Stimulated activated CD4-positive, alpha-beta T cell treated with anti-CD3 and anti-CD28 coated beads, Interleukin-4, amount 100 ng/mL, for 48 hours (primary cell): Measurements from ENCODE around the gene TMC3.
"Not testable (repeated sequence)": the region's sequence is repeated elsewhere in the genome, so short reads cannot be mapped to it uniquely, and the experiment has no call there.

Source experiments
- DNase-seq, 2 donors: peaks; one replicate each; pipeline ENCODE4 v3.0.0-alpha.2; 2020; ENCODE audit warnings: low read depth in 2 of 2

Gene TMC3

GRCh38 chr15:81384891-81385720, 11.1 kb upstream of the TMC3 start:
- no peak for DNase-seq

GRCh38 chr15:81381720-81382119, 7.7 kb upstream of the TMC3 start:
- DNase-seq = no peak

GRCh38 chr15:81380668-81381067, 6.7 kb upstream of the TMC3 start:
- DNase-seq = no peak

DNA sequence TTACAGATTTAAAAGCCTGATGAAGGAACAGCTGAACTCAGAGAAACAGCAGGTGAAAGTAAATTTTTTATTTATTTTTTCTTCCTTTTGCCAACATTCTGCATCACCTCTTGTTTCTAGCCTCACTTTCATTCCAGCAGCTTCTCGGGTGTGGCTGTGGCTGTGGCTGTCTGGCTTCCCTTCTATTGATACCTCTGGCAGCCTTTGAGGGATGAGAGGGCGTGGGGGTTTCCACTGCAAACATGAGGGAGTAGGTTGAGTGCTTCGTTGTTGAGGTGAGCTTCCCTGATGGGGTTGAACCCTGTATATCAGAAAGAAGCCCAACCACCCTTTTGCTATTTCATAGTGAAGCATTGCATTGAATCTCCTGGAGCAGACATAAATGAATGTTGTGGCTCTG, 6.2 kb upstream of the TMC3 start:
- DNase-seq = no peak

GRCh38 chr15:81379269-81379668, 5.3 kb upstream of the TMC3 start:
- no peak for DNase-seq

GRCh38 chr15:81378443-81378842, 4.4 kb upstream of the TMC3 start:
- no peak for DNase-seq

- DNase-seq = no peak
Measured at GRCh38 chr15:81377871-81378270, 3.9 kb upstream of the TMC3 start.

GRCh38 chr15:81376231-81376630, 2.2 kb upstream of the TMC3 start:
- DNase-seq = no peak

DNA sequence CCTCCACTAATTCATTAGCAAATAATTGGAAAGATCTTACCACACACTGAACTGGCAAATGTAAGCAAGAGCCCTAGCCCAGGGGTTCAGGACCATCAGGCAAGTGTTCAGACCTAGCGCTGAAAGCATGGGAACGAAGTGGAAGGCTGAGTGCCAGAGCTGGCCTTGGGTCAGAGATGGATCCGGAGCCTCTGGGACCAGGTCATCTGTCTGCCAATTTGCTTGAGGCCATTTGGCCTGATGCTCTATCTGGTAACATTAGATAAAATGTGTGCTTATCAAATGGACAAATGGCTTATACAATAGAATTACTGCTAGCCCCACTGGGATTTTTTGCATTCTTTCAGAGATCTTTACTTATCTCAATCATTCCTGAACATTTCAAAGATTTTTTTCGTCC, 1.4 kb upstream of the TMC3 start:
- no peak for DNase-seq

GRCh38 chr15:81373176-81373575, 837 bp downstream of the TMC3 start:
- DNase-seq = no peak

DNA sequence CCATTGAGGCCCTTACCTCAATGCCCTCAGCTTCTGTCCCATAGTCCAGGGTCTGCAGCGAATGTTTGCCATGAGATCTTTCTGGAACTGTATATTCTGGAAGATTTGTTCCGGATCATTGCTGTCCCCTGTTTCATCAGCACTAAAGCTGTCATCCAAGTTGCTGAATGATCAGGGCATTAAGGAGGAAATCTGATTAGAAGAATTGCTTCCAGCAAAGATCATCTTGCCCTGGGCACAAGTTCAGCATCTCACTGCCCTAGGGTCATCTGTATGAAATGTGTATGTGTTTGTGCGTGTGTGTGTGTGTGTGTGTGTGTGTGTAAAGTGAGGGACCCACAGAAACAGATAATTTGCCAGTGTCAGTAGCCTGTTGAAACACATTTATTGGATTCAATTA, 1.4 kb downstream of the TMC3 start:
- no peak for DNase-seq

- DNase-seq = no peak
Measured at GRCh38 chr15:81363718-81364500, 10.1 kb downstream of the TMC3 start.

DNA sequence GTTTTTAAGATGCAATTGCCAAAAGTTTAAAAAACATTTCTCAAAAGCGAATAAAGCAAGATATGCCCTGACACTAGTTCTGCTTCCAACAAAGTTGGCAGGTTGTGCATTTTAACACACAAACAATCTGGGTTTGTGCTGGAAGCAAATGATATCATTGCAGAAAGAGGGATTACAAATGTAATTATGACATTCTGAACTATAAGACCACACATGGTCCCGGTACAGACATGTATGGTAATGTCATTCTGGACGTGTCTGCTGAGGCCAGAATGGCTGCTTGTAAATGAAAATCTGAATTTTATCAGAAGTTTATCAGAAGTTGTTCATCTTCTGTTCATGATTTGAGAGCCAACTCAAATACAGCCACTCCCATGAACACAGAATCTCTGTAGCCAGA, 10.7 kb downstream of the TMC3 start:
- DNase-seq = no peak

- DNase-seq = no peak
Measured at GRCh38 chr15:81362790-81363189, 11.2 kb downstream of the TMC3 start.

DNA sequence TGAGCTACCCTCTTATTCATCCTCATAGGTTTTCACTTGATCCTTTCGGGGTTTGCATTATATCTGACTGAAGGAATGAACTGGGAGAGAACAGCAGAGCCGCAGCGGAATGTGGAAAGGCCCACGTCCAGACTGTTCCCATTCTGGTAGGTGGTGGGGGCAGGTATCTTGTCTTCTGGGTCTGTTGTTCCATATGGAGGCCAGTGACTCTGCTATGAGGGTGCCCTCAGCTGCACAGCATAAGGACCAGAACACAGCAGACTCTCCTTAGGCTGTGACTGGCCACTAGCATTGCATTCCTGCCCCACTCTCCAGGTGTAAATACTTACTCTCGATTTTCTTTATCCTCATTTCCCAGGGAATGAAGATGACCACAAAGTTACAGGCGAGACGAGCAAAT, 12.1 kb downstream of the TMC3 start:
- no peak for DNase-seq

DNA sequence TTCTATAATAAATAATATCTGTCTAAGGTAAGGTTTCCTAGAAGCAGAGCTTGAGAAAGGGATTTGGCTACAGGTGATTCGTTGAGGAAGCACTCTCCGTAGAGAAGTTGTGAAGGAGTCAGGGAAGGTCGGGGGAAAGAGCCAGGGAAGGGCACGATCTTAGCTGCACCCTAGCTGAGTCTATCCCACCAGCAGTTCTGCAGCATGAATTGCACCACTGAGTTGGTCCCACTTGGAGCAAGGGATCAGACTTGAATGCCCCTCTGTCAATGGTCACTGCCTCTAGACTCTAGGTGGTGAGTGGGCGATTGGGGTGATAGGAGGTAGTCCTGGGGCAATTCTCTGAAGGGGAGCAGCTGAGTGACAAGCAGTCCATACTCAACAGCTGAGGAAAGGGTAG, 13.5 kb downstream of the TMC3 start:
- DNase-seq = no peak

GRCh38 chr15:81358248-81358647, 15.8 kb downstream of the TMC3 start:
- DNase-seq = no peak

DNA sequence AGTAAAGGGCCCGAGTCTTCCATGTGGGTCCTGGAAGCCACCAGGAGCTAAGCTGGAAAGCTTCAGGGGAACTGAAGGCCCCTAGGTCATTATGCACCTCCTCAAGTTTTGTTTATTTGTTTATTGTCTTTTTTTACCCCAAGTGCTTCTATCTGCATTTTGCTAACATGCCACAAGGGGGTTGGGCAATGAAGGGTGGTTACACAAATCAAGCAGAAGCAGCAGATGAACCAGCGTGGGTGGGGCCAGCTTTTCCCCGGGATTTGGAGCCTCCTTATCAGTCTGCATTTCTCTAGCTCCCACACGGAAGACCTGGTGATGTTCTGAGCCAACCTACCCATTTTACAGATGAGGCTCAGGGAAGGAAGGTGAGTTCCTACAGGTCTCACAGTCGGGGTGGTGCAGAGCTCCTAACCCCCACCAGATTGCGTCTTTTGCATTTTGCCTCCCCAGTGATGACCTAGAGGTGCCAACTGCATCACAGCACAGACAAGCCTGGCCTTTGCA, 16.8 kb downstream of the TMC3 start:
- no peak for DNase-seq

DNA sequence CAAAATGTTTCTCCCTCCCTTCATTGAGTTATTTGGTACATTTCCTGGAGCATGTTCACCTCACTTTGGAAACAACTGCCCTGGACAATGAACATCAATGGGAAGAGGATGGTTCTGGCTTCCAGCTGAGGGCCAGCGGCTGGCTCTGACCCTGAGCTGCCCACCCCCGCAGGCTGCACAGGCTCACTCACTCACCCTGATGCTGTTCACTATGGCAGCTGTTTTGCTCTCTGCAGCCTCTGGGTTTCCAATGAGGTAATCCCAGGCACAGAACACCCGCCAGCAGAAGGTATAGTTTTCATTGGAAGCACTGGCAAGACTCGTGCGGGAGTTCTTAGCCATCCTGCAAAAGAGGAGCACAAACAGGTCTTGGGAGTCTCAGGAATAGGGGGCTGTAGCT, 17.8 kb downstream of the TMC3 start:
- no peak for DNase-seq

GRCh38 chr15:81351651-81352050, 22.4 kb downstream of the TMC3 start:
- DNase-seq = no peak

GRCh38 chr15:81349271-81349670, 24.7 kb downstream of the TMC3 start:
- DNase-seq = no peak

DNA sequence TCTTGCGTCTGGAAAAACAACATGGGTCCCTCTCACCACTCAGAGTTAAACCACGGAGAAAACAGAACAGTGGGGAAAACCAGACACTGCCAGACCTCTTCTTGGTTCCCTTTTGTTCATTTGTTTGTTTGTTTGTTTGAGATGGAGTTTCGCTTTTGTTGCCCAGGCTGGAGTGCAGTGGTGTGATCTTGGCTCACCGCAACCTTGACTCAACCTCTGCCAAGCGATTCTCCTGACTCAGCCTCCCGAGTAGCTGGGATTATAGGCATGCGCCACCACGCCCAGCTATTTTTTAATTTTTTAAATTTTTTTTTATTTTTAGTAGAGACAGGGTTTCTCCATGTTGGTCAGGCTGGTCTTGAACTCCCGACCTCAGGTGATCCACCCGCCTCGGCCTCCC, 25.3 kb downstream of the TMC3 start:
- not testable (repeated sequence) for DNase-seq

DNA sequence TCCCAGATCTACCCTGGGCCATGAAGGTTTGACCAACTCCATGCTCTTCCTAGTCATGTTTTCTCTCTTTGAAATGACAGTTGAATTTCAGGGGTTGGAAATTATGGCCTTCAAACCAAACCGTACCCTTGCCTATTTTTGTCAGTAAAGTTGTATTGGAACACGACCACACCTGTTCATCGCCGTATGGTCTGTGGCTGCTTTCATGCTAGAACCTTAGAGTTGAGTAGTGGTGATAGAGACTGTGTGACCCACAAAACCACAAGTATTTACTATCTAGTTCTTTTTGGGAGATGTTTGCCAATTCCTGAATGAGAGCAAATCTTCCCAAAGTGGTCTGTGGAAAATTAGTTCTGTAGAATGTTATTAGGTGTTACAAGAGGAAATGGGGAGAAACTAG, 26.1 kb downstream of the TMC3 start:
- no peak for DNase-seq
